ENCODE results near the gene ZBTB20.
A peak's percentile ranks its signal among the peaks of the same experiment; 100 is the strongest.

Gene ZBTB20

GRCh38 chr3:115100806-115101205 is 46.3 kb downstream of the ZBTB20 start:
- peaks cover 2% of the 10 kb centered on the region; the same call in 1 of the 2 replicates for H3F3A ChIP-seq (ENCODE audit: insufficient read depth)
- H3K27me3 ChIP-seq (ENCODE audit: low read length) = no peaks in the 10 kb centered on the region
- H2AFZ ChIP-seq (ENCODE audit: low read depth, low read length, severe bottlenecking) = peak overlapping the region; percentile 44
- peak overlapping the region; percentile 32 for H3K4me3 ChIP-seq (ENCODE audit: insufficient read depth, low read length, poor library complexity, severe bottlenecking)
- no peaks in the 10 kb centered on the region for H4K20me1 ChIP-seq (ENCODE audit: low read depth, low read length)
- H3K27ac ChIP-seq (ENCODE audit: low read depth, low read length) = 0 out of 2 replicates have a peak overlapping the region, but pooled peaks have one; percentile 5
- no peaks in the 10 kb centered on the region for H3K9me2 ChIP-seq (replicated peaks; ENCODE audit: insufficient read depth, low read length)
- H3K4me2 ChIP-seq (ENCODE audit: low read depth, low read length, poor library complexity, severe bottlenecking) = peak overlapping the region; percentile 62
- H3K9ac ChIP-seq (ENCODE audit: low read length) = peak overlapping the region; percentile 28
- TF ChIP-seq CTCF (IDR thresholded peaks at IDR 0.05; ENCODE audit: insufficient read depth, low read length, poor library complexity, severe bottlenecking) (no peak), EZH2phosphoT487 (conservative IDR thresholded peaks at IDR 0.05; ENCODE audit: low read length) (no peak)
- no peaks in the 10 kb centered on the region for H3K36me3 ChIP-seq (ENCODE audit: low read length)
- H3K9me3 ChIP-seq (ENCODE audit: insufficient read depth, low read length) = no peaks in the 10 kb centered on the region
- no peaks in the 10 kb centered on the region for H3K79me2 ChIP-seq (ENCODE audit: insufficient read depth, low read length)

GRCh38 chr3:115099986-115100571 is 47.0 kb downstream of the ZBTB20 start:
- H3K9ac ChIP-seq (ENCODE audit: low read length) = peak overlapping the region; percentile 28

GRCh38 chr3:115099134-115099985 is 47.7 kb downstream of the ZBTB20 start:
- no peak overlapping the region for H3K4me3 ChIP-seq (ENCODE audit: insufficient read depth, low read length, poor library complexity, severe bottlenecking)
- H2AFZ ChIP-seq (ENCODE audit: low read depth, low read length, severe bottlenecking) = peak overlapping the region; percentile 20

More at GRCh38 chr3:115099986-115100571, 47.0 kb downstream of the ZBTB20 start:
- Histone ChIP-seq H3K9me2 (replicated peaks; ENCODE audit: insufficient read depth, low read length) (no peaks in the 10 kb centered on the region), H4K20me1 (ENCODE audit: low read depth, low read length) (no peaks in the 10 kb centered on the region), H3K27me3 (ENCODE audit: low read length) (no peaks in the 10 kb centered on the region), H3F3A (ENCODE audit: insufficient read depth) (peaks cover 2% of the 10 kb centered on the region; the same call in 1 of the 2 replicates), H3K79me2 (ENCODE audit: insufficient read depth, low read length) (no peaks in the 10 kb centered on the region), H2AFZ (ENCODE audit: low read depth, low read length, severe bottlenecking) (peak overlapping the region; percentile 44), H3K4me3 (ENCODE audit: insufficient read depth, low read length, poor library complexity, severe bottlenecking) (peak overlapping the region; percentile 32), H3K9me3 (ENCODE audit: insufficient read depth, low read length) (no peaks in the 10 kb centered on the region), H3K4me2 (ENCODE audit: low read depth, low read length, poor library complexity, severe bottlenecking) (peak overlapping the region; percentile 62), H3K27ac (ENCODE audit: low read depth, low read length) (0 out of 2 replicates have a peak overlapping the region, but pooled peaks have one; percentile 5), H3K36me3 (ENCODE audit: low read length) (no peaks in the 10 kb centered on the region)
- TF ChIP-seq EZH2phosphoT487 (conservative IDR thresholded peaks at IDR 0.05; ENCODE audit: low read length) (no peak), CTCF (IDR thresholded peaks at IDR 0.05; ENCODE audit: insufficient read depth, low read length, poor library complexity, severe bottlenecking) (no peak)

More at GRCh38 chr3:115099134-115099985, 47.7 kb downstream of the ZBTB20 start:
- Histone ChIP-seq H3K36me3 (ENCODE audit: low read length) (no peaks in the 10 kb centered on the region), H3K4me2 (ENCODE audit: low read depth, low read length, poor library complexity, severe bottlenecking) (peak overlapping the region; percentile 62), H3K9me3 (ENCODE audit: insufficient read depth, low read length) (no peaks in the 10 kb centered on the region), H3K27me3 (ENCODE audit: low read length) (no peaks in the 10 kb centered on the region), H3K79me2 (ENCODE audit: insufficient read depth, low read length) (no peaks in the 10 kb centered on the region), H4K20me1 (ENCODE audit: low read depth, low read length) (no peaks in the 10 kb centered on the region), H3K9ac (ENCODE audit: low read length) (no peak overlapping the region), H3K27ac (ENCODE audit: low read depth, low read length) (no peak overlapping the region; the same call in 1 of the 2 replicates), H3F3A (ENCODE audit: insufficient read depth) (peaks cover 2% of the 10 kb centered on the region; the same call in 1 of the 2 replicates), H3K9me2 (replicated peaks; ENCODE audit: insufficient read depth, low read length) (no peaks in the 10 kb centered on the region)
- TF ChIP-seq EZH2phosphoT487 (conservative IDR thresholded peaks at IDR 0.05; ENCODE audit: low read length) (no peak), CTCF (IDR thresholded peaks at IDR 0.05; ENCODE audit: insufficient read depth, low read length, poor library complexity, severe bottlenecking) (no peak)

Measured in SU-DHL-6 (cell line).